Activated T-cell treated with anti-CD3 and anti-CD28 coated beads for 48 hours (primary cell): ENCODE results near the gene RAB17.

ENCODE experiments used
- DNase-seq: peaks from one replicate; pipeline ENCODE4 v3.0.0-alpha.2; 2020; ENCODE audit warnings: low read depth

RAB17 gene

DNA sequence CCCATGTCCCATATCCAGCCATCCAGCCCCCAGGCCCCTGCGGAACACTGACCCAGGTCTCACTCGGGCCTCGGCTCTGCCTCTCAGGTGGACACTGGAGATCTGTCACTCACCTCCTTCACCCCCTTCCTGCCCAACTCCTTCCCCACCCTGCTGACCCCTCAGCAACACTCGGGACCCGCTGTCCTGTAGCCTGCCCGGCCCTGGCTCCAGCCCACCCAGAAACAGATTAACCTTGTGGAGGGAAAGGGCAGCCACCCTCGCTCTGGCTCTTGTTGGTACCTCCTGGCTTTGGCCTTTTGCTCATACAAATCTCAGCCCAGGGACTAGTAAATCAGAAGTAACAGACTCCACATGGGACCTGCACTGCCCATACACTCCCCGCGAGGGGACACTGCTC lies 53.9 kb downstream of the RAB17 start:
- DNase-seq, result no peak

GRCh38 chr2:237536083-237536415 lies 54.5 kb downstream of the RAB17 start:
- no peak for DNase-seq

- no peak for DNase-seq
Measured at GRCh38 chr2:237535385-237536082, 55.0 kb downstream of the RAB17 start.

- no peak for DNase-seq
Measured at GRCh38 chr2:237534380-237534779, 56.2 kb downstream of the RAB17 start.

- DNase-seq, result no peak
Measured at GRCh38 chr2:237533668-237534161, 56.8 kb downstream of the RAB17 start.

DNA sequence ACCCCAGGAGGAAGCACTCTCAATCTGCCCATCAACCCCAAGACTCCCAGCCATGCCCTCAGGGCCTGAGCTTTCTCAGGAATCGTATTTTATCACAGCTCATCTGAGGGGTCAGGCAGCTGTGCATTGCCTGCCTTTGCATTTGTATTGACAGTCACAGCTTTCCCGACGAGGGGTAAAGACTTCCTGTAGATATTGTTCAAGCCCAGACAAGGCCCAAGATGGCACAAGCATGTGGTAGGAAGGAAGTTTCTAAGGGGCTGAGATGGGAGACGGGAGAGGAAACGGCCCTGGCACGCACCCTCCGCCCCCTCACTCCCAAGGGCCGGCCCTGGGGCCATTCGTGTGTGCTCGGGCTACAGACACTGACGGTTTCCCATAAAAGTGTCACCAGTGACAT lies 58.4 kb downstream of the RAB17 start:
- no peak for DNase-seq

DNA sequence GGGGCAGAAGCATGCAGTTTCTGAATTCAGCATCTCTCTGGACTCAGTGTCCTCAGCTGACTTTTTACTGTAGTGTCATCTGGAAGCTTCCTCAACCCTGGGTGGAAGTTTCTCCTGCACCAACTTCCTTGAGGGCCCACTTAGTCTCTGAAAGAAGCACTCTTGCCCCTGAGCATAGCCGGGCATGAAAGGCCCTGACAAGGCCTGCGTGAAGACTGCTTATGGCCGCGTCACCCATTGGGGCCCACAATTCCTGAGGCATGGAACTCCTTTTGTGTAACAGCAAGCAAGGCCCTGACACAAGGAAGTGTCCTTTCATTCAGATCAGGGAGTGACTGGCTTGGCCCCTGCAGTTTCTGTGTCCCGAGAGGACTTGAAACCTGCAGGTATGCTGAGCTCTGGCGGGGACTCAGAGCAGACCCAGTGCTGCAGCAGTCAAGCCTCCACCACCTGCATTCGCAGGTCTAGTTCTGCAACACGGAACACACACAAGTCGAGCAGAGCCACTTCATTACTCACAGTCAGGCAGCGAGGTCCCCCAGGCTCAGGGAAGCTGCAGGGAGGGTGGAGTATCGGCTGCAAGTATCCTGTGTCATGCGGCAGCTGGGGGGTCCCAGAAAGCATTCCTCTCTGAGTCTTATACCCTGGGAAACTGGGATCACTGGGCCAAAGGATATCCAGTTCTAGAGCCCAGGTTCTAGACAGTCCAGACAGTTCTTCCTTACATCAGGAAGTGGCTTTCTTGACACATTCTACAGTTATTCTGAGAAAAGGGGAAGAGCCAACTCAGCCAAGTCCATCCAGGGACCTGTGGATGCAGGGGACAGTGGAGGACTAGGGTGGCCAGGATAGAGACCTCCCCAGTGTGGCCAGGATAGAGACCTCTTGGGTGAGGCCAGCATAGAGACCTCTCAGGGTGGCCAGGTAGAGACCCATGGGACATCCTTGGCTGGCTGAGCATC lies 59.8 kb downstream of the RAB17 start:
- DNase-seq, result no peak

DNA sequence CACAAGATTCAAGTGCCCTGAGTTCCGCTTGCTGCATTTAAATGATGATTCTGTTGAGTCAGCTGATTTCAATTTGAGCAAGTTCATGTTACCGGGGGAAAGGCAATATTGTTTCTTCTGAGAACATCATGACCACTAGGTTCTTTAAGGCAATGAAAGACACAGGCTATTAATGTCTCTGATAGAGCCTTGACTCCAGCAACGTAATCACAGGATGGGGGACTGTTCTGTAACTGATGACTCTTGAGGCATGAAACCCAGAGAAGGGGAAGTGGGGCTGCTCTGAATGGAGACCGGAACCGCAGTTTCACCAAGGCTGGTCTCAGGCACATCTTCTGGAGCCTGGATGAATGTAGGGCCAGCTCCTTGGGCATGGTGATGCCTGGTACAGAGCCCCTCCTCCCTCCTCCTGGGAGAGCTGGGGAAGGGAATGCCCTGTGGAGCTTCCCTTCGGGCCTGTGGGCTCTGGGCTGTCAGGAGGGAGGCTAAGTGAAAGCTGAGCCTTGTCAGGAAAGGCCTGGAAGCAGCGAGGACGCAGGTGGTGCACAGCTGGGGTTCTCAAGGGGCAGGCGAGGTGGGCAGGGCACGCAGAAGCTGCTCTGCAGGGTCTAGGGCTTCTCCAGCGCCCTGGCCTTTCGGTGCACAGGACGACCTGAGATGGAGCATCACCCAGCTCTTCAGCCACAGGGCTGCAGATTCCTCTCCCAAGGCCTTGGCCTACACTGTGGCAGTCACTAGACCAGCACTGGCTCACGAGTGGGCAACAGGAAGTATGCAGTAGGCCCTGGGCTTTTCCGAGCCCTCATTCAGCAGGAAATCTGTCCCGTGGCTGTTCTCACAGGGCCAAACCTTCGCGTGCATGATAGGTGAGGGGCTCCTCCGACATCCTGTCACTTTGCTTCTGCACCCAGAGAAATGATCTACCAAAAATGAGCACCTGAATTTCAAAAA lies 60.8 kb downstream of the RAB17 start:
- DNase-seq, result no peak

- DNase-seq, result no peak
Measured at GRCh38 chr2:237527766-237528165, 62.8 kb downstream of the RAB17 start.

- no peak for DNase-seq
Measured at GRCh38 chr2:237527233-237527632, 63.3 kb downstream of the RAB17 start.

DNA sequence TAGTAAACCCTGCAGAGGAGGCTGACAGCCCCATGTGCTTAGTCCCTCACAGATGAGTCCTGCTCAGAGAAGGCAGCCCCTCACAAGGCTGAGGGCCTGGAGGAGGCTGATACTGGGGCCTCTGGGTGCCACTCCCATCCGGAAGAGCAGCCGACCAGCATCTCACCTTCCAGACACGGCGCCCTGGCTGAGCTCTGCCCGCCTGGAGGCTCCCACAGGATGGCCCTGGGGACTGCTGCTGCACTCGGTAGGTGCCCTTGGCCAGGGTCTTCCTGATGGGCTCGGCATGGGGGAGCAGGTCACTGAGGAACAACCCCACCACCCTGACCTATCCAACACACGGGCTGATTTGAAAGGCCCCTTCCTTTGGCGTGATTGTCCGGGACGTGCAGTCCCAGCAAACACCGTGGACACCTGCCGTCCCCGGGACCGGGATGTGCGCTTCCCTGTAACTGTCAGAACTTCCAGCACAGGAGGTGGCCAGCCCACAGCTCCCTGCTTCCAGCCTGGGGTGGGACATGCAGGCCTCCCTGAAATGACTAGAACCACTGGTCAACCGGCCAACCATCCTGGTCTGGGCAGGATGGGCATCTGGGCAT lies 64.9 kb downstream of the RAB17 start:
- no peak for DNase-seq

- DNase-seq, result no peak
Measured at GRCh38 chr2:237524631-237525030, 65.9 kb downstream of the RAB17 start.
